ES-I3 (cell line): ENCODE results near the gene ZMYND10.

Experiments
- H3K36me3 ChIP-seq: 2 replicates; pipeline ENCODE4 v1.6.1; 2013; ENCODE audit warnings: mild to moderate bottlenecking, low read length, control low read depth, moderate library complexity; ENCODE audit not compliant: insufficient read depth
- H3K4me1 ChIP-seq: 2 replicates; pipeline ENCODE4 v1.6.1; 2013; ENCODE audit warnings: mild to moderate bottlenecking, control low read depth, low read length; ENCODE audit not compliant: insufficient read depth
- H3K9ac ChIP-seq: 2 replicates; pipeline ENCODE4 v1.6.1; 2013; ENCODE audit warnings: low read depth, mild to moderate bottlenecking, low read length, moderate library complexity
- H3K9me3 ChIP-seq: 2 replicates; pipeline ENCODE4 v1.6.1; 2013; ENCODE audit warnings: mild to moderate bottlenecking, low read length, moderate library complexity; ENCODE audit not compliant: control insufficient read depth, insufficient read depth

Gene ZMYND10

DNA sequence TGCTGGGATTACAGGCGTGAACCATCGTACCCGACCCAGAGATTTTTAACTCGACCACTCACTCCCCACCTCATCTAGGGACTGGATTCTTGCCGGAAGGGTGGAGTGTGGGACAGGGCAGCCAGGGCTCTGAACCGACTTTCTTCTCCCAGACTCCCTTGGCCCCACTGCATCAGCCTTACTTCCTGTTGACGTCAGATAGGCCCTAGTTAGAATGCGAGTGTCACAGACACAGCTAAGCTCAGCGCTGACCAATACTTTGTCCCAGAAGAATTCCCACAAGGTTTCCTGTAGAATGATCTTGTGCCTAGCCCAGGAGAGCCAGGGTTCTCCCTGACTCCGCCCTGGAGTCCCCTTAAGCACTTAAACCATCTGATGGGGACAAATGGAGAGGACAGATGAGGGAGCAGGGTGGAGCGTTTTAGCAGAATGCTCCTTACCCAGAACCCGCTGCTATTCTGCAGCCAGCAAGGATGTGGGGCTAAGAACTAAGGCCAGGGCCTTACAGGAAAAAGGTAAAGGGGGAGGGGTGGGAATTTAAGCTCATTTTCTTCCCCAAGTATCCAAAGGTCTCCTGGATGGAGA, 11.7 kb downstream of the ZMYND10 start:
- Histone ChIP-seq H3K9ac (no peak overlapping the region), H3K4me1 (peaks cover 3% of the 10 kb centered on the region; the same call in 1 of the 2 replicates), H3K36me3 (peaks cover 4% of the 10 kb centered on the region), H3K9me3 (no peaks in the 10 kb centered on the region)

DNA sequence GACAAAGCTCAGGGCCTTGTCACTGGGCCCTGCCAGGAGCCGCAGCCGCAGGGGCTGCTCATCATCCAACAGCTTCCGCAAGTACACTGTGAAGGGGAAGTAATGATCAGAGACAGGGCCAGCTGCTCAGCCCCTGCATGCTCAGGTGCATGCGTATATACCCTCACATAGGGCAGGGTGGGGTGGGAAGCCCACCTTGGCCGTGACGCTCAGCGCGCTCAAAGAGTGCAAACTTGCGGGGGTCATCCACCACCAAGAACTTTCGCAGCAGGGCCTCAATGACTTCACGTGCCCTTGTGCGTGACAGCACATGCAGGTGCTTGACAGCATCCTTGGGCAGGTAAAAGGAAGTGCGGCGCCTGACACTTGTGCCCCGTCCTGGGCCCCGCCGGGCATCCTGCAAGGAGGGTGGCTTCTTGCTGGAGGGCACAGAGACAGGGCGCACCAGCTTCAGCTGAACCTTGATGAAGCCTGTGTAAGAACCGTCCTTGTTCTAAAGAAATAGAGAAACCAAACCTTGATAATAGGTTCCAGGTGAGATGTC, 14.1 kb downstream of the ZMYND10 start:
- H3K4me1 ChIP-seq = no peaks in the 10 kb centered on the region

DNA sequence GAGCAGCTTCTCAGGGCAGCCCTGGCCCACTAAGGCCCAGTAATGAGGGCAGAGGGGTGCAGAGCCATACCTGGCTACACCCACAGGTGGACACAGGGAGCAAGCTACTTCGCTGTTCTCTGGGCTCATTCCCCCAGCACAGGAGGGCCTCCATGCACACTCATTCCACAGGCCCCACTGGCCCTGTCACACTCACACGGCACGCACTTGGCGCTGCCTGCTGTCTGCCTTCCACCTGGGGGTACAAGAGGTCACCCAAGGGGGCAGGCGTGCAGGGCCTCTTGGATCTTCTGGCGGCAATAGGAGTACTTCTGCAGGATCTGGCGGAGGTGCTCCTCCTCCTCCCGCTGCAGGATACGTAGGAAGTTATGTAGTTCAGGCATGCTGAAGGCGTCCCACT, 15.2 kb downstream of the ZMYND10 start:
- Histone ChIP-seq H3K4me1 (no peaks in the 10 kb centered on the region), H3K36me3 (peaks cover 4% of the 10 kb centered on the region), H3K9ac (no peak overlapping the region), H3K9me3 (no peaks in the 10 kb centered on the region)

More for the DNA sequence above, 14.1 kb downstream of the ZMYND10 start:
- no peaks in the 10 kb centered on the region for H3K9me3 ChIP-seq
- peaks cover 4% of the 10 kb centered on the region for H3K36me3 ChIP-seq
- H3K9ac ChIP-seq = no peak overlapping the region

GRCh38 chr3:50327943-50328691, 17.4 kb downstream of the ZMYND10 start, which contains the start of gene TUSC2:
Gene TUSC2 (minus strand): TSS chr3:50328223. CDS start chr3:50328099, 124 bp downstream.
- peak within 1 kb of the TSS; percentile 88 for H3K9ac ChIP-seq
- no peaks in the 10 kb centered on the region for H3K9me3 ChIP-seq
- H3K4me1 ChIP-seq = peaks cover 8% of the 10 kb centered on the region; the same call in 1 of the 2 replicates
- no peaks in the 10 kb centered on the region; the same call in none of the 2 replicates for H3K36me3 ChIP-seq

- Histone ChIP-seq H3K36me3 (no peaks in the 10 kb centered on the region; the same call in none of the 2 replicates), H3K9ac (peak overlapping the region; percentile 88)
Measured at GRCh38 chr3:50327129-50327528, 18.4 kb downstream of the ZMYND10 start.

DNA sequence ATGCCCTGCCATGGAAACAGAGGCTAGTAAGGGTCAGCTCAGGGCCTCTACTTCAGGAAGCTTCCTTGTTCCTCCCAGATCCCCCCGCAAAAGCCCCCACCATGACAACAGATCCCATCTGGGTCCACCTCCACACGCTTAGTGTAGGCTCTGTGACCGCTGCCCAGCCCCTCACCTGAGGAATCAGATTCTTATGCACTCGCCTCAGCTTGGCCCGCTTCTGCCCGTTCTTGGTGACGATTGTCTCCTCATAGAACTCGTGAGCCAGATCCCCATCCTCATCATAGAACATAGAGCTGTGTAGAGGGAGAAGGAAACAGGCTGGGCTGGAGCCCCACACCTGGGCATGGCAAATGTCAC, 19.4 kb downstream of the ZMYND10 start:
- H3K36me3 ChIP-seq = no peaks in the 10 kb centered on the region; the same call in 1 of the 2 replicates
- no peak overlapping the region for H3K9ac ChIP-seq
- H3K4me1 ChIP-seq = peaks cover 13% of the 10 kb centered on the region; the same call in 1 of the 2 replicates
- no peaks in the 10 kb centered on the region for H3K9me3 ChIP-seq

More at GRCh38 chr3:50327129-50327528, 18.4 kb downstream of the ZMYND10 start:
- peaks cover 13% of the 10 kb centered on the region; the same call in 1 of the 2 replicates for H3K4me1 ChIP-seq
- no peaks in the 10 kb centered on the region for H3K9me3 ChIP-seq

DNA sequence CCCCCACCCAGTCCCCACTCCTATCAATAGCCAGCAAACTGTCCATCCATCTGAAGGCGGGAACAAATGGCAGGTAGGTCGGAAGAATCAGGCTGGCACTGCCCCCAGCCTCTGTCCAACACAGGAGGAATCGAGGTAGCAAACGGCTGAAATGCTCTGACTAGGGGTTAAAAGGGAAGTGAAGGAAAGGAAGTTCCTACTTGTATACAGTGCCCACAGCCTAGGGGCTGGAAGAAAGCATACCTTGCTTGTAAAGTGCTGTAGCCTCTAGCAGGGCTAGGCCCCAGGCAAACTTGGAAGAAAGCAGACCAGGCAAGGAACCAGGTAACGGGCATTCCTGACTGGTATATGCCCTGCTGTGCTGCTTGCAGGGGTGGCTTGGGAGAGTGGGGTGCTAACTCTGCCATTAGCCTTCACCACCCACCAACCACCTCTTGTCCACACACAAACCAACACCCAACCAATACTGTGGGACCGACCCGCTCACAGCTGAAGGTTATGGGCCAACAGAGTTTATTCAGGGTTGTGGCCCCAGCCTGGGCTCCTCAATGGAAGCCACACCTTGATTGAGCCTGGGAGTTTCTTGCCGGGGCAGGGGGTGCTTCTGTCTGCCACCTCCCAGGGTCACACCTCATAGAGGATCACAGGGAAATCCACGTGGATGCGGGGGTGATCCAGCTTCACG, 19.9 kb downstream of the ZMYND10 start:
- H3K9me3 ChIP-seq = no peaks in the 10 kb centered on the region
- H3K9ac ChIP-seq = no peak overlapping the region
- peaks cover 13% of the 10 kb centered on the region; the same call in 1 of the 2 replicates for H3K4me1 ChIP-seq
- no peaks in the 10 kb centered on the region for H3K36me3 ChIP-seq

- no peak overlapping the region for H3K9ac ChIP-seq
- no peaks in the 10 kb centered on the region for H3K36me3 ChIP-seq
- peaks cover 17% of the 10 kb centered on the region; the same call in 1 of the 2 replicates for H3K4me1 ChIP-seq
- no peaks in the 10 kb centered on the region for H3K9me3 ChIP-seq
Measured at GRCh38 chr3:50325113-50325480, 20.4 kb downstream of the ZMYND10 start.

DNA sequence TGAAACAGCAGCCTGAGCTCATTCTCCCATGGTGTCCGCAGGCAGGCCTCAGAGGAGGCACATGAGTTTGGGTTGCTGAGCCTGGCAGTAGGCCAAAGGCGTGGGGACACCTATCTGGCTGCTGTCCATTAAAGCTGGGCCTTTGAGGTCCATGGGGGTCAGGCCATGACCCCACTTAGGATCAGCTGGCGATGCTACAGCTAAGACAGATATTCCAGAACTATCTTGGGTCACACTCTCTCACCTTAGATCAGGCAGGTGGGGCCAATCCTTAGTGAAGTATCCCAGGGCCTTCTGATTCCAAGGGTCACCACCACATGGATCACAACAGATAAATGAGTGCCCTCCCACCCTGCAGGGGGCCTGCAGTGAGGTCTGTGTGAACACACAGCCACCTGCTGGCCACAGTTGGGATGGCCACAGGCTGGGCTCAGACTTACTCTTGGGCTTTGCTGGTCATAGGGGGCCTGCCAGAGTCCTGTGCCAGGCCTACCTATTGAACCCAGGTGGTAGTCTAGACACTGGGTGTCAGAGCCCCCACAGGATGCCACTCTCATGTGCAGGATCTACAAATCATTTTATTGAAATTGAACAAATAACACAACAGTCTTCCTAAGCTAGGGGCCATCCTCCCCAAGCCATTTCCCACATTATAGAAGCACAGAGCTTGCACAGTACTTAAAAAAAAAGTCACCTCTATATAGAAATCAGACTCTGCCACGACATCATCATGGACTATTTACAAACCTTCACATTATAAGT, 21.0 kb downstream of the ZMYND10 start:
- no peaks in the 10 kb centered on the region for H3K9me3 ChIP-seq
- H3K36me3 ChIP-seq = peaks cover 4% of the 10 kb centered on the region; the same call in 1 of the 2 replicates
- H3K9ac ChIP-seq = no peak overlapping the region
- H3K4me1 ChIP-seq = peaks cover 22% of the 10 kb centered on the region; the same call in 1 of the 2 replicates

DNA sequence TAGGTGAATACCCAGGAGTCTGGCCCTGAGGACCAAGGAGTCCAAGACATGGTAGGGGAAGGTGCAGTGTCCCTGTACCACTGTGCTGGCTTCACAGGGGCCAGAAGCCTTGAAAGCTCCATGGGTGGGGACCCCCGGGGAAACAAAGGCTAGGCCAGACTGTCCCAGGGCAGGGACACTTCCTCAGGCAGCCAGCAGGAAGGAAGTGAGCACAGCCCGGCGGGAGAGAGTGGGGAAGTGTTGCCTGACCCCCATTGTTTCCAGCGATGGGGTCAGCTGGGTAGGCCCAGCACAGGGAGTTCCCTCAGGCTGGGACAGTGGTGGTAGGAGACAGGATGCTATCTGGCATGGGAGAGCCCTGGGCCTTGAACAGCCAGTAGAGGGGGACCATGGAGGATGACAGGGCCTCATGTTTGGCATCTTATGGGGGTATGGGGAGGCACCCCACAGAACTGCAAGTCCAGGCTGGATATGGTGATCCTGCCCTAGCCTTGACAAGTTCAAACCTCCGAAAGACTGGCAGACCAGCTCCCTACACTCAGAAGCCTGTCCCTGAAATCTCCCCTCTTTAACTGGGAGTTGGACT, 21.8 kb downstream of the ZMYND10 start:
- peaks cover 9% of the 10 kb centered on the region for H3K36me3 ChIP-seq
- H3K9me3 ChIP-seq = no peaks in the 10 kb centered on the region
- peaks cover 22% of the 10 kb centered on the region; the same call in 1 of the 2 replicates for H3K4me1 ChIP-seq
- no peak overlapping the region for H3K9ac ChIP-seq

- no peaks in the 10 kb centered on the region for H3K9me3 ChIP-seq
- H3K9ac ChIP-seq = peak overlapping the region; percentile 89; the same call in 1 of the 2 replicates
- peaks cover 9% of the 10 kb centered on the region for H3K36me3 ChIP-seq
- peaks cover 22% of the 10 kb centered on the region; the same call in 1 of the 2 replicates for H3K4me1 ChIP-seq
Measured at GRCh38 chr3:50323092-50323600, 22.4 kb downstream of the ZMYND10 start.

DNA sequence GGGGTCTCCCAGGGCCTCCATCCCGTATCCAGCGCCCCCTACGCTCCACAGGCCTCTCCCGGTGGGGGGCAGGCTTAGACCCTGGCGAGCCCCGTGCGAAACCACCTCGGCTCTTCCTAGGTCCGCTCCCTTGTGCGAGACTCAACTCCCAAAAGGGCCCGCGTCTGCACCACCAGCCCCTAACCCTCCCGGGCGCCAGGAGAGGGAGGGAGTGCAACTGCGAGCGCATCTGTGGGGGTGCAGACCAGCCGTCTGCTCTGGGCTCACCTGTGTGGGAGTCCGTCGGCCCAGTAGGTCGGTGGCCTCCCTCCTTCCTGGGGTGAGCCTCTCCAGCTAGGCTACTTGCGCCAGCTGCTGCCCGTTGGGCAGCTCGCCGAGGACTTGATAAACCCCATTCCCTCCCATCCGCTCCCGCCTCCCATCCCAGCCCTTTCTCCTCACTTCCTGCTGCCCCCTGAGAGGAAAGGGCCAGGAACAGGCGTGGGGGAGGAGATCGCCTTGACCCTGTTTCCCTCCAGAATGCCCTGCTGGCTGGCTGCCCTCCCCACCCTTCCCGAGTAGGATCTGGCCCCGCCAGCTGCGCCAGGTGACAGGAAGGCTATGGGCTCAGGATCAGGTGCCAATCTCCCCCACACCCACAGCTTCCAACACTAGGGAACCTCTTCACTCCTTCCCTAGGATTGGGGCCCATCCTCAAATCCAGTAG, 23.0 kb downstream of the ZMYND10 start, which contains the start of gene HYAL2:
Gene HYAL2, minus strand, starts transcription at position 360 of the 706 bp plus-strand sequence. CDS start 2,256 bp downstream, outside the sequence.
- H3K4me1 ChIP-seq = peaks cover 27% of the 10 kb centered on the region; the same call in 1 of the 2 replicates
- H3K9me3 ChIP-seq = no peaks in the 10 kb centered on the region
- H3K9ac ChIP-seq = peak within 1 kb of the TSS; percentile 89
- H3K36me3 ChIP-seq = peaks cover 9% of the 10 kb centered on the region

GRCh38 chr3:50322115-50322385, 23.5 kb downstream of the ZMYND10 start:
- H3K9ac ChIP-seq = peak overlapping the region; percentile 89
- peaks cover 9% of the 10 kb centered on the region for H3K36me3 ChIP-seq
- H3K9me3 ChIP-seq = no peaks in the 10 kb centered on the region
- H3K4me1 ChIP-seq = peaks cover 32% of the 10 kb centered on the region; the same call in 1 of the 2 replicates
